Esophagus muscularis mucosa (tissue), 4 donors: ENCODE results near the gene NRP1.

Experiments used
- EP300 ChIP-seq: sonication (generic); formaldehyde crosslinking; IDR thresholded peaks from one replicate; pipeline ENCODE4 v1.6.1; 2017; ENCODE audit warnings: antibody characterized with exemption
- POLR2A ChIP-seq: fragments of 450-650 bp; IDR thresholded peaks from one replicate; pipeline ENCODE4 v1.6.1; 2017; ENCODE audit warnings: antibody characterized with exemption, moderate library complexity, mild to moderate bottlenecking, low read depth
- POLR2AphosphoS5 ChIP-seq, 2 donors: sonication (generic); formaldehyde crosslinking; IDR thresholded peaks; one replicate each; pipeline ENCODE4 v1.6.1; 2017; ENCODE audit warnings: antibody characterized with exemption in 2 of 2
- TF ChIP-seq, protein P1 (sequence below), 3 experiments: fragments of 200-600 bp in 2 of 3; fragments of 450-650 bp in 1 of 3; sonication (generic) in 2 of 3; IDR thresholded peaks; one replicate each; pipeline ENCODE4 v1.5.1; 2017 to 2019; ENCODE audit warnings: antibody characterized with exemption in 3 of 3, mild to moderate bottlenecking in 2 of 3, moderate library complexity in 1 of 3

DNA sequence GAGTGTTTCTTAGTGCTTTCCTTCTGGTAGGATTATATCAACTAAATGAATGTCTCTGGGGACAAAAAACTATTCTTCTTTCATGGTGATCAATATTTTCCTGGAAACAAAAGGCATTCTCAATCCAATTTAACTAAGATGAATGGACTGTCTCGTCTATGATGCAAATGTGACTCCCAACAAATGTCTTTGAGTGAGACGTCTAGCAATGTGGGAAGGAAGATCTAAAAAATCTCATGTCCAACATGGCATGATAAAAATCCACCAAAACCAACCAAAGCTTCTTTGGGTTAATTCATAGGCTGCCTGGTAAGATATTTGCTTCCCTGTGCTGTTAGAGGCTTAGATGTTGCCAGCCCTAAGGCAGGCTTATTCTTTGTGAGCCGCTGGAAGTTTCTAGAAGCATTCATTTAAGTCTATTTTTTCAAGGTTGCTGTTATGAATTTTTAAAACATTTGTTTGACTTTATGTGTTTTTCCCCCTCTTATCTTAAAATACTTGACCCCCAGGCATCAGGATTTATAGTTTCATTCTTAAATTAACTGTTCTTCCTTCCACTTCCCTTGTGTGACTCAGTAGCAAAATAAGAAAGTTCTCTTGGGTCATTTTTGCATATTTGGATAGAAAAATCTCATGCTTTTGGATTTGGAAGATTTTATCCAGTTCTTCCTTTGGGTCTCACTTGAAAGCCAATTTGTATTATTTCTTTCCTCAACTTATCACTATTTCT, 156.3 kb downstream of the NRP1 start:
- TF ChIP-seq, protein P1, sequence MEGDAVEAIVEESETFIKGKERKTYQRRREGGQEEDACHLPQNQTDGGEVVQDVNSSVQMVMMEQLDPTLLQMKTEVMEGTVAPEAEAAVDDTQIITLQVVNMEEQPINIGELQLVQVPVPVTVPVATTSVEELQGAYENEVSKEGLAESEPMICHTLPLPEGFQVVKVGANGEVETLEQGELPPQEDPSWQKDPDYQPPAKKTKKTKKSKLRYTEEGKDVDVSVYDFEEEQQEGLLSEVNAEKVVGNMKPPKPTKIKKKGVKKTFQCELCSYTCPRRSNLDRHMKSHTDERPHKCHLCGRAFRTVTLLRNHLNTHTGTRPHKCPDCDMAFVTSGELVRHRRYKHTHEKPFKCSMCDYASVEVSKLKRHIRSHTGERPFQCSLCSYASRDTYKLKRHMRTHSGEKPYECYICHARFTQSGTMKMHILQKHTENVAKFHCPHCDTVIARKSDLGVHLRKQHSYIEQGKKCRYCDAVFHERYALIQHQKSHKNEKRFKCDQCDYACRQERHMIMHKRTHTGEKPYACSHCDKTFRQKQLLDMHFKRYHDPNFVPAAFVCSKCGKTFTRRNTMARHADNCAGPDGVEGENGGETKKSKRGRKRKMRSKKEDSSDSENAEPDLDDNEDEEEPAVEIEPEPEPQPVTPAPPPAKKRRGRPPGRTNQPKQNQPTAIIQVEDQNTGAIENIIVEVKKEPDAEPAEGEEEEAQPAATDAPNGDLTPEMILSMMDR (IDR thresholded peaks at IDR 0.05): no peak
- TF ChIP-seq POLR2A (no peak), EP300 (no peak), POLR2AphosphoS5 (IDR thresholded peaks at IDR 0.05) (no peak)
